HUDEP-2 (cell line): ENCODE data around the gene GJC1.

Experiments
- DNase-seq, 76 experiments: peaks; one replicate each; lab custom pipeline; 2025; ENCODE audit not compliant: unreplicated experiment in 76 of 76; lab: John Stamatoyannopoulos, UW

Gene GJC1

GRCh38 chr17:44779211-44780025 is 50.7 kb downstream of the GJC1 start:
- peak in 61 of 76 experiments; percentile 5 to 76 (median 41) for DNase-seq

- DNase-seq: no peak
Measured at GRCh38 chr17:44778656-44779210, 51.4 kb downstream of the GJC1 start.

GRCh38 chr17:44777394-44778348 is 52.4 kb downstream of the GJC1 start:
- DNase-seq: no peak

GRCh38 chr17:44776628-44777393 is 53.3 kb downstream of the GJC1 start:
- no peak for DNase-seq

- peak in 14 of 76 experiments; percentile 27 to 95 (median 44) for DNase-seq
Measured at GRCh38 chr17:44775838-44776621, 54.1 kb downstream of the GJC1 start.

- peak in 75 of 76 experiments; percentile 31 to 99 (median 94) for DNase-seq
Measured at GRCh38 chr17:44775136-44775837, 54.8 kb downstream of the GJC1 start.

GRCh38 chr17:44774271-44775135 is 55.6 kb downstream of the GJC1 start:
- peak in 68 of 76 experiments; percentile 16 to 89 (median 66) for DNase-seq

- no peak for DNase-seq
Measured at GRCh38 chr17:44773140-44773539, 56.9 kb downstream of the GJC1 start.

GRCh38 chr17:44772308-44773045 is 57.6 kb downstream of the GJC1 start:
- no peak for DNase-seq

- no peak for DNase-seq
Measured at GRCh38 chr17:44770166-44770925, 59.7 kb downstream of the GJC1 start.

- no peak for DNase-seq
Measured at GRCh38 chr17:44769647-44770084, 60.4 kb downstream of the GJC1 start.

GRCh38 chr17:44769230-44769629 is 60.9 kb downstream of the GJC1 start:
- DNase-seq: no peak

GRCh38 chr17:44768505-44769142 is 61.5 kb downstream of the GJC1 start:
- DNase-seq: no peak

- no peak for DNase-seq
Measured at GRCh38 chr17:44767493-44767892, 62.6 kb downstream of the GJC1 start.

- DNase-seq: no peak
Measured at GRCh38 chr17:44766409-44767038, 63.6 kb downstream of the GJC1 start.

- no peak for DNase-seq
Measured at GRCh38 chr17:44765965-44766364, 64.1 kb downstream of the GJC1 start.
